KOPT-K1 (cell line): ENCODE results near the gene RHBDF1.
A peak's percentile ranks its signal among the peaks of the same experiment; 100 is the strongest.
"Not testable (repeated sequence)": the region's sequence is repeated elsewhere in the genome, so short reads cannot be mapped to it uniquely, and the experiment has no call there.

Experiments
- H3K27ac ChIP-seq: fragments of 200-600 bp; sonication (generic); 2 replicates; pipeline ENCODE4 v1.5.1; 2016; ENCODE audit warnings: antibody characterized with exemption, mild to moderate bottlenecking, low read depth, low read length; ENCODE audit not compliant: poor library complexity, severe bottlenecking
- H3K36me3 ChIP-seq: fragments of 200-600 bp; sonication (generic); 2 replicates; pipeline ENCODE4 v1.5.1; 2017; ENCODE audit warnings: antibody characterized with exemption, mild to moderate bottlenecking, low read length, moderate library complexity; ENCODE audit not compliant: insufficient read depth
- H3K9me3 ChIP-seq: fragments of 200-600 bp; sonication (generic); 2 replicates; pipeline ENCODE4 v1.5.1; 2017; ENCODE audit warnings: antibody characterized with exemption, low read length, mild to moderate bottlenecking; ENCODE audit not compliant: insufficient read depth, poor library complexity, severe bottlenecking

RHBDF1 gene

GRCh38 chr16:60929-61878 lies 11.2 kb downstream of the RHBDF1 start:
- H3K36me3 ChIP-seq = peaks cover 32% of the 10 kb centered on the region
- H3K27ac ChIP-seq = no peak overlapping the region
- no peaks in the 10 kb centered on the region for H3K9me3 ChIP-seq

- Histone ChIP-seq H3K36me3 (peaks cover 42% of the 10 kb centered on the region), H3K27ac (no peak overlapping the region), H3K9me3 (no peaks in the 10 kb centered on the region)
Observed at GRCh38 chr16:60166-60565, 12.3 kb downstream of the RHBDF1 start.

GRCh38 chr16:59440-60059 lies 12.9 kb downstream of the RHBDF1 start:
- H3K27ac ChIP-seq = no peak overlapping the region
- peaks cover 43% of the 10 kb centered on the region for H3K36me3 ChIP-seq
- no peaks in the 10 kb centered on the region for H3K9me3 ChIP-seq

GRCh38 chr16:58491-59439 lies 13.7 kb downstream of the RHBDF1 start:
- no peak overlapping the region for H3K27ac ChIP-seq
- H3K9me3 ChIP-seq = no peaks in the 10 kb centered on the region
- peaks cover 43% of the 10 kb centered on the region for H3K36me3 ChIP-seq

GRCh38 chr16:57711-58110 lies 14.7 kb downstream of the RHBDF1 start:
- peaks cover 43% of the 10 kb centered on the region for H3K36me3 ChIP-seq
- no peaks in the 10 kb centered on the region for H3K9me3 ChIP-seq
- H3K27ac ChIP-seq = no peak overlapping the region

GRCh38 chr16:56231-56927 lies 16.1 kb downstream of the RHBDF1 start:
- Histone ChIP-seq H3K9me3 (no peaks in the 10 kb centered on the region), H3K27ac (no peak overlapping the region), H3K36me3 (peaks cover 47% of the 10 kb centered on the region)

GRCh38 chr16:55571-56136 lies 16.8 kb downstream of the RHBDF1 start:
- peaks cover 54% of the 10 kb centered on the region for H3K36me3 ChIP-seq
- H3K9me3 ChIP-seq = no peaks in the 10 kb centered on the region
- H3K27ac ChIP-seq = no peak overlapping the region

- H3K36me3 ChIP-seq = peaks cover 66% of the 10 kb centered on the region
Observed at GRCh38 chr16:54237-54581, 18.2 kb downstream of the RHBDF1 start.

GRCh38 chr16:53346-54236 lies 18.8 kb downstream of the RHBDF1 start, which contains the start of the genes POLR3K and SNRNP25:
TSS of gene POLR3K (minus strand) at chr16:53608. CDS start at chr16:53586, 22 bp downstream.
TSS of gene SNRNP25 (plus strand) at chr16:53828. CDS start at chr16:54017, 189 bp downstream.
- Histone ChIP-seq H3K36me3 (peaks cover 66% of the 10 kb centered on the region), H3K9me3 (no peaks in the 10 kb centered on the region), H3K27ac (peak within 1 kb of the TSS; percentile 78)

More at GRCh38 chr16:54237-54581, 18.2 kb downstream of the RHBDF1 start:
- Histone ChIP-seq H3K9me3 (no peaks in the 10 kb centered on the region), H3K27ac (peak overlapping the region; percentile 78)

GRCh38 chr16:50769-51591 lies 21.5 kb downstream of the RHBDF1 start:
- Histone ChIP-seq H3K27ac (no peak overlapping the region), H3K36me3 (peaks cover 64% of the 10 kb centered on the region), H3K9me3 (no peaks in the 10 kb centered on the region)

GRCh38 chr16:47234-47633 lies 25.2 kb downstream of the RHBDF1 start:
- Histone ChIP-seq H3K9me3 (no peaks in the 10 kb centered on the region), H3K36me3 (peaks cover 91% of the 10 kb centered on the region), H3K27ac (no peak overlapping the region)

GRCh38 chr16:46510-46909 lies 25.9 kb downstream of the RHBDF1 start:
- H3K36me3 ChIP-seq = peaks cover 96% of the 10 kb centered on the region
- not testable (repeated sequence) for H3K27ac ChIP-seq

More at GRCh38 chr16:46510-46909, 25.9 kb downstream of the RHBDF1 start:
- H3K9me3 ChIP-seq = not testable (repeated sequence)
